HFFc6 (cell line): Measurements from ENCODE around the gene FLAD1. TPM values are rescaled to one million over a fixed set of nuclear protein-coding genes. Genes with fewer than 3 reads are reported as not detected.

ENCODE experiments used
- DNase-seq: peaks from one replicate; pipeline ENCODE4 v3.0.0-alpha.2; 2018
- H3K27ac Mint-ChIP-seq: 2 replicates; pipeline ENCODE4 v1.8.0; 2020; ENCODE audit warnings: mild to moderate bottlenecking, mixed read lengths
- H3K27me3 Mint-ChIP-seq: 2 replicates; pipeline ENCODE4 v1.8.0; 2021; ENCODE audit warnings: mild to moderate bottlenecking, moderate library complexity, mixed read lengths; ENCODE audit not compliant: insufficient read depth
- H3K36me3 Mint-ChIP-seq: 2 replicates; pipeline ENCODE4 v1.8.0; 2021; ENCODE audit warnings: low read depth, mixed read lengths
- H3K4me1 Mint-ChIP-seq: 2 replicates; pipeline ENCODE4 v1.8.0; 2020; ENCODE audit warnings: low read depth, mixed read lengths
- H3K4me3 Mint-ChIP-seq: 2 replicates; pipeline ENCODE4 v1.8.0; 2020; ENCODE audit warnings: mild to moderate bottlenecking, moderate library complexity, mixed read lengths
- H3K9me3 Mint-ChIP-seq: 2 replicates; pipeline ENCODE4 v1.8.0; 2020; ENCODE audit warnings: mild to moderate bottlenecking, mixed read lengths
- total RNA-seq, 6 experiments: library from RNA; stranded (reverse); fragmentation: NEBNext Ultra II Directional; extraction: Animal tissue kit (Norgen Biotek cat#: 25700); gene quantifications; 2 replicates in 1 of 6; 3 replicates in 5 of 6; pipeline ENCODE4 v1.2.3, GENCODE V29; 2021
- TF ChIP-seq, protein P1 (sequence below): fragments of 200-600 bp; sonication (generic); IDR thresholded peaks from 2 replicates; pipeline ENCODE4 v1.5.0; 2021; ENCODE audit warnings: antibody characterized with exemption, mild to moderate bottlenecking

FLAD1 gene
- total RNA-seq, 6 experiments from 2014 or later, result 25.1 to 35.3 (median 29.6) TPM

DNA sequence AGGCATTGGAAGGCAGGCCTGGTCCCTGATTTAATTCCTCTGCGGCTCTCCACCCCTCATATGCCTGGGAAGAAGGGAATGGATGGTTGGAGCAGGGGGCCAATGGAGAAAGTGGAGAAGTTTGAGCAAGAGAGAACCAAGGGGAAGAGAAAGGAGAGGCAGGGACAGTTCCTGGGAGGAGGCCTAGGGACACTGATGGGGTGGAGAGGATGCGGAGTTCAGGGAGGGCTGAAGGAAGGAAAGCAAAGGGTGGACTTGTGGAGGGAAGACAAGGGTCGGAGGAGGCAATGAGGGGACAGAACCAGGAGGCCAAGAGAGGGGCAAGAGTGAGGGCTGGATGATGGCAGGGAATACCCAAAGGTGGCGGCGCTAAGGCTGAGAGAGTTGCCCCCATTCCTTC, 26.6 kb downstream of the FLAD1 start:
- Mint-ChIP-seq H3K4me3 (no peak overlapping the region), H3K4me1 (peaks cover 14% of the 10 kb centered on the region), H3K27me3 (no peaks in the 10 kb centered on the region; the same call in 1 of the 2 replicates), H3K27ac (no peak overlapping the region), H3K9me3 (no peaks in the 10 kb centered on the region), H3K36me3 (no peaks in the 10 kb centered on the region)
- TF ChIP-seq, protein P1, sequence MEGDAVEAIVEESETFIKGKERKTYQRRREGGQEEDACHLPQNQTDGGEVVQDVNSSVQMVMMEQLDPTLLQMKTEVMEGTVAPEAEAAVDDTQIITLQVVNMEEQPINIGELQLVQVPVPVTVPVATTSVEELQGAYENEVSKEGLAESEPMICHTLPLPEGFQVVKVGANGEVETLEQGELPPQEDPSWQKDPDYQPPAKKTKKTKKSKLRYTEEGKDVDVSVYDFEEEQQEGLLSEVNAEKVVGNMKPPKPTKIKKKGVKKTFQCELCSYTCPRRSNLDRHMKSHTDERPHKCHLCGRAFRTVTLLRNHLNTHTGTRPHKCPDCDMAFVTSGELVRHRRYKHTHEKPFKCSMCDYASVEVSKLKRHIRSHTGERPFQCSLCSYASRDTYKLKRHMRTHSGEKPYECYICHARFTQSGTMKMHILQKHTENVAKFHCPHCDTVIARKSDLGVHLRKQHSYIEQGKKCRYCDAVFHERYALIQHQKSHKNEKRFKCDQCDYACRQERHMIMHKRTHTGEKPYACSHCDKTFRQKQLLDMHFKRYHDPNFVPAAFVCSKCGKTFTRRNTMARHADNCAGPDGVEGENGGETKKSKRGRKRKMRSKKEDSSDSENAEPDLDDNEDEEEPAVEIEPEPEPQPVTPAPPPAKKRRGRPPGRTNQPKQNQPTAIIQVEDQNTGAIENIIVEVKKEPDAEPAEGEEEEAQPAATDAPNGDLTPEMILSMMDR, result no peak
- DNase-seq, result no peak

- no peak overlapping the region for H3K4me3 Mint-ChIP-seq
- H3K4me1 Mint-ChIP-seq, result peaks cover 12% of the 10 kb centered on the region
- H3K36me3 Mint-ChIP-seq, result no peaks in the 10 kb centered on the region
- H3K27ac Mint-ChIP-seq, result no peak overlapping the region
- no peak for DNase-seq
- TF ChIP-seq, protein P1, result no peak
- H3K9me3 Mint-ChIP-seq, result no peaks in the 10 kb centered on the region
- no peaks in the 10 kb centered on the region; the same call in 1 of the 2 replicates for H3K27me3 Mint-ChIP-seq
These were observed 27.2 kb downstream of the FLAD1 start for GRCh38 chr1:155010211-155010918.

DNA sequence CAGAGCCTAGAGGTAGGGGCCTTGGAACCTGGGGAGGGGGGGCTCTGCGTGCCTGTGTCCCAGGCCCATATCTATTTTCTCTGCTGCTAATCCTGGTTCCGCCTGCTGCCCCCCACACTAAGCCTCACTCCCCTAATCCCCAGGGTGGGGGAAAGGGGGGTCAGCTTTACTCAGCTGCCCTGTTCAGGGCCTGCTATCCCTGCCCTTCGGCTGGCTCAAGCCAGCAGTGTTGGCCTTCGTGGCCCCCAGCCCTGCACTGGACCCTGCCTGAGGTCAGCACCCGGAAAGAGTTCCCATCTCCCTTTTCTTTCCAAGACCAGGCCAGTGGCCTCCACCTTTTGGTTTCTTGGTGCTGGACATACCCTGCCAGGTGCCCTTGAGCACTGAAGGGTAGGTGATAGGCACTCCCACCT, 27.9 kb downstream of the FLAD1 start:
- H3K9me3 Mint-ChIP-seq, result no peaks in the 10 kb centered on the region
- peaks cover 5% of the 10 kb centered on the region; the same call in 1 of the 2 replicates for H3K4me1 Mint-ChIP-seq
- no peaks in the 10 kb centered on the region; the same call in 1 of the 2 replicates for H3K27me3 Mint-ChIP-seq
- no peak overlapping the region for H3K4me3 Mint-ChIP-seq
- TF ChIP-seq, protein P1, result no peak
- DNase-seq, result no peak
- H3K27ac Mint-ChIP-seq, result no peak overlapping the region
- no peaks in the 10 kb centered on the region for H3K36me3 Mint-ChIP-seq

- peaks cover under 1% of the 10 kb centered on the region; the same call in 1 of the 2 replicates for H3K4me1 Mint-ChIP-seq
- TF ChIP-seq, protein P1, result no peak
- no peak overlapping the region for H3K27ac Mint-ChIP-seq
- H3K4me3 Mint-ChIP-seq, result no peak overlapping the region
- no peaks in the 10 kb centered on the region for H3K9me3 Mint-ChIP-seq
- H3K27me3 Mint-ChIP-seq, result no peaks in the 10 kb centered on the region; the same call in 1 of the 2 replicates
- H3K36me3 Mint-ChIP-seq, result no peaks in the 10 kb centered on the region
- no peak for DNase-seq
These were observed 28.4 kb downstream of the FLAD1 start for GRCh38 chr1:155011437-155012025.

GRCh38 chr1:155012026-155012546, 28.9 kb downstream of the FLAD1 start:
- no peaks in the 10 kb centered on the region for H3K36me3 Mint-ChIP-seq
- DNase-seq, result peak; percentile 25
- H3K27me3 Mint-ChIP-seq, result no peaks in the 10 kb centered on the region
- no peak overlapping the region for H3K27ac Mint-ChIP-seq
- H3K4me3 Mint-ChIP-seq, result no peak overlapping the region
- no peaks in the 10 kb centered on the region; the same call in 1 of the 2 replicates for H3K4me1 Mint-ChIP-seq
- TF ChIP-seq, protein P1, result no peak
- no peaks in the 10 kb centered on the region for H3K9me3 Mint-ChIP-seq
